Upper lobe of left lung (tissue), 4 donors: ENCODE data around the gene MRPL51.

Experiments
- CTCF ChIP-seq, 6 experiments: fragments of 450-650 bp in 4 of 6; fragments of 200-600 bp in 2 of 6; sonication (generic) in 2 of 6; IDR thresholded peaks; one replicate each; pipeline ENCODE4 v1.5.1; 2016 to 2019; ENCODE audit warnings: antibody characterized with exemption in 6 of 6
- EP300 ChIP-seq, 4 donors: sonication (generic); formaldehyde crosslinking; IDR thresholded peaks; one replicate each; pipeline ENCODE4 v1.5.1; 2017; ENCODE audit warnings: antibody characterized with exemption in 4 of 4, control low read depth in 2 of 4
- POLR2A ChIP-seq, 4 donors: fragments of 450-650 bp; IDR thresholded peaks; one replicate each; pipeline ENCODE4 v1.5.1; 2016 to 2017; ENCODE audit warnings: antibody characterized with exemption in 4 of 4, mild to moderate bottlenecking in 2 of 4
- POLR2AphosphoS5 ChIP-seq, 2 donors: sonication (generic); formaldehyde crosslinking; IDR thresholded peaks; one replicate each; pipeline ENCODE4 v1.5.1; 2017; ENCODE audit warnings: antibody characterized with exemption in 2 of 2

DNA sequence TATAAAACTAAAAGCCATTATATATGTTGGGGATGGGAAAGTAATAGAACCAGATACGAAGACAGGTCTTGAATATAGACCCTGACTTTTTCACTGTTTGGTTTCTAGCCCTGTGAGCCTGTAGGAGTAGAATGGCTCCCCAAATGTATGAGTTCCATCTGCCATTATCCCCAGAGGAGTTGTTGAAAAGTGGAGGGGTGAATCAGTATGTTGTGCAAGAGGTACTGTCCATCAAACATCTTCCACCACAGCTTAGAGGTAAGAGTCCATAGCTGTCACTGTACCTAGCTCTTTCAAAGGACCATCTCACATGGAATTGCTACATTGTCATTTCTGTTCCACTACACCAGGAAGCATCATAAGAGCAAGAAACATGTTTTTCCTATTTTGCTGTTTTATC lies 1.9 kb upstream of the MRPL51 start:
- TF ChIP-seq POLR2A (IDR thresholded peaks at IDR 0.05) (no peak), CTCF (IDR thresholded peaks at IDR 0.05) (no peak), EP300 (IDR thresholded peaks at IDR 0.05) (no peak), POLR2AphosphoS5 (IDR thresholded peaks at IDR 0.05) (no peak)
